DMS153 treated with DMSO at 0.1 percent for 48 hours (cell line): ENCODE results near the gene CARNS1.
"Not testable (repeated sequence)": the region's sequence is repeated elsewhere in the genome, so short reads cannot be mapped to it uniquely, and the experiment has no call there.

Source experiments
- DNase-seq: peaks from one replicate; lab custom pipeline; 2025; ENCODE audit not compliant: unreplicated experiment; lab: John Stamatoyannopoulos, UW

Gene CARNS1

GRCh38 chr11:67396587-67397389, 18.7 kb upstream of the CARNS1 start:
- no peak for DNase-seq

DNA sequence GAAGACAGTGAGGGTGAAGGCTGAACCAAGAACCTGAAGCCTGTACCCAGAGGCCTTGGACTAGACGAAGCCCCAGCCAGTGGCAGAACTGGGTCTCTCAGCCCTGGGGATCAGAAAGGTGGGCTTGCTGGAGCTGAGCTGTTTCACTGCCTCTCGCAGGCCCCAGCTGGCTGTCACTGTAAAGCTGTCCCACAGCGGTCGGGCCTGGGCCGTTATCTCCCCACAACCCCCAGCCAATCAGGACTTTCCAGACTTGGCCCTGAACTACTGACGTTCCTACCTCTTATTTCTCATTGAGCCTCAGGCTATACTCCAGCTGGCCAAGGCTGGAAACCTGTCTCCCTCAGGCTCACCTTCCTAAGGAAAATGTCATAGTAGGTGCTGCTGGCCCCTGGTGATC, 17.9 kb upstream of the CARNS1 start:
- DNase-seq = no peak

- no peak for DNase-seq
Measured at GRCh38 chr11:67397986-67398660, 17.4 kb upstream of the CARNS1 start.

DNA sequence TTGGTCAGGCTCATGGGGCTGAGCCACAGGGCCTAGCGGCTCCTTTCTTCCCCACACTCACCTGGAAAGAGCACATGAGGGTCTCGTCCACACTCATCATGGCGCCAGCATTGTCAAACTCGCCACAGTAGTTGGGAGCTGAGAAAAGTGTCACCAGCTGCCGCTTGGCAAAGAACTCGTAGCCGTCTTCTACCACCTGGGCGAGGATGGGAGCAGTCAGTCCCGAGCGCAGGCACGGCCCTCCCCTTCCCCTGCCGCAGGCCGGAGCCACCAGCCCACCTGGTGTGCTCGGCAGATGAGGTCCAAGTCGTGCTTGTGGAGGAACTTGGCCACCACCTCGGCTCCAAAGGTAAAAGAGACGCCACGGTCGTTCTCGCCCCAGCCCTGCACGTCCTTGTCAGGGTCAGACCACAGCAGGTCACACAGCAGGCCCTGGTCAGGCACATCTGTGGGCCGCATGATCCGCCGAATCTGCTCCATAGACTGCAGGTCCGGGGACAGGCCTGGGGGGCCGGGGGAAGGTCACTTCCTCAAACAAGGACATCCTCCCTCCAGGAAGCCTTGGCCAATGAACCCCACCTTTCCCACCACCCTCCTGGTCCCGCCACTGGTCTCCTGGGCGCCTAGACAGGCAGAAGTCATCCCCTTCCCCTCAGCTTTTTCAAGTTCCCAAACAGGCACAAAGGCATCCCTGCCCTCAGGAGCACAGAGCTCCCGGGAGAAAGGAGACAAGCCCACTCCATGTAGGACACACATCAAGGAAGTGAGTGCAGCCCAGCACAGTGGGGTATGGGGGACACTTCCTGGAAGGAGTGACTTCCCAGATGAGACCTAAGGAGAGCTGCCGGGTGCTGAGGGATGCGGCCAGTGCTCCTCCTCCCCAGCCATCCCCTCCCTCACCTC, 16.6 kb upstream of the CARNS1 start:
- no peak for DNase-seq

DNA sequence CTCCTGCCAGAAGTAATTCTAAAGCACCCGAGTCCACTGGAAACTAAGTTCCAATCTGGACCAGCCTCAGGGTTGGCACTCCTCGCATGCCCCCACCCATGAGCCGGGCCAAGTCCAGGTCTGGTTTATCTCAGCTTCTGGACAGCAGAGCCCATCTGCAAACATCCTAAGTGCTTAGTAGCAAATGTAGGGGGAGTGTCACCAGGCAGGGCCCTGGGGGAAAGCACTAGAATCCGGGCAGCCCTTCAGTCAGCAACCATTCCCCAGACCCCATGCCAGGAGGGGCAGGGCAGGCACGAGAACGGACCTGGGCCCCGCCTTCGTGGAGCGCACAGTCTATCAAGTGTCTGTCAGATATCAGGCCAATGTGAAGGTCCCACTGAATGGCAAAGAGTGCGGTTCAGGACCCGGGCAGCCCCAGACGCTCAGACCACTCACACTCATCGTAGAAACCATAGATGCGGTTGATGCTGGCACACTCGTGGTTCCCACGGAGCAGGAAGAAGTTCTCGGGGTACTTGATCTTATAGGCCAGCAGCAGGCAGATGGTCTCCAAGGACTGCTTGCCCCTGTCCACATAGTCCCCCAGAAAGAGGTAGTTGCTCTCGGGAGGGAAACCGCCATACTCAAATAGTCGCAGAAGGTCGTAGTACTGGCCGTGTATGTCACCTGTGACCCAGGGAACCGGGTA, 15.1 kb upstream of the CARNS1 start:
- no peak for DNase-seq

DNA sequence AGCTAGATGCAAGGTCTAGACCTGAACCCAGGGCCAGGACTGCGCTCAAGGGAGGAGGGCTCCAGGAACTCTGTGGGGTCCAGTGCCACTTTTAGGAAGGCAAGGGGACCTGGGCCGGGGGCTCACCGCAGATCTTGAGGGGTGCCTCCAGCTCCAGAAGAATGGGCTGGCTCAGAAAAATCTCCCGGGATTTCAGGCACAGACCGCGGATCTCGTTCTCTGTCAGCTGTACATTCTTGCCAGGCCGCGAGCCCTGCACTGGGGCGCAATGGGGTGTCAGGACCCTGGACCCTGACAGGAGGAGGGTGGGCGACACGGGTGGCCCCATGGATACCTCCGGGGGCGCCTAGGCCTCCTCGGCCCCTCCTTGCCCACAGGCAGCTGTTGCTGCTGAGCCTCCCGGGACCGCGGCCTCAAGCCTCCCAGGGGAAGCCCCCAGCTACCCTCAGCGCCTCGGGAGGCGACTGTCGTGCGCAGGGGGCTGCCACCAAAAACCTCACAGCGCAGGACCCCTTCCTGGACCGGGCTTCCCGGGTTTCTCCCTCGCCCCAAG, 14.5 kb upstream of the CARNS1 start:
- DNase-seq = no peak

DNA sequence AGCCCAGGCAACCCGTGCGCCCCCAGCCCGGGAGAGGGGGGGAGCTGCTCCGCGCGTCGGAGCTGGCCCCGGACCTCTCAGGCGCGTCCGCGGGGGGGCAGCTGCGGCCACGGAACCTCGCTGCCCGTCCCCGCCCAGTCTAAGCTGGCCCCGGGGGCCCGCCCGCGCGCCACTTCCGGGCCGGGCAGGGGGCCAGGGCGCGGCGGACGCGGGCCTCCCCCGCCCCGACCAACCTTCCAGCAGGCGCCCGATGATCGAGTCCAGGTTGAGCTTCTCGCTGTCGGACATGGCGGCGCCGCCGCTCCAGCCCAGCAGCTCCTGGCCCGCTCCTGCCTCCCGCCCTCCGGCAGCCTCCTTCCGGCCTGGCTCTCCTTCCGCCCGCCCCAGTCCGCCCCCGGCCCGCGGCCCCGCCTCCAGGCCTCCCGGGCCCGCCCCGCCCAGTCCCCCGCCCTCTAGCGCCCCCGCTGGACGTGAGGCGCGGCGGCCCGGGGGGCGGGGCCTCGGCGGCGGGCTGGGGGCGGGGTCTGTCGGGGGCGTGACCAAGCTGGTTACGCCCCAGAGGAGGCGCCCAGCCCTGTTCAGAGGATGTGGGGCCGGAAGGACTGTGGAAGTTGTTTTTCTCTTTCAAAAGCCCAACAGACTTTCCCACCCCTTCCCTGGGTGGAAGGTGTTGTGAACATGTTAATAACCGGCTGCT, 13.8 kb upstream of the CARNS1 start, which contains the start of gene PPP1CA:
TSS of gene PPP1CA (minus strand) at position 364 of the 697 bp plus-strand sequence. CDS start at position 288, 76 bp downstream.
- DNase-seq = peak; percentile 82

- DNase-seq = not testable (repeated sequence)
Measured at GRCh38 chr11:67402192-67402839, 13.2 kb upstream of the CARNS1 start.

GRCh38 chr11:67403085-67403484, 12.4 kb upstream of the CARNS1 start:
- DNase-seq = not testable (repeated sequence)

DNA sequence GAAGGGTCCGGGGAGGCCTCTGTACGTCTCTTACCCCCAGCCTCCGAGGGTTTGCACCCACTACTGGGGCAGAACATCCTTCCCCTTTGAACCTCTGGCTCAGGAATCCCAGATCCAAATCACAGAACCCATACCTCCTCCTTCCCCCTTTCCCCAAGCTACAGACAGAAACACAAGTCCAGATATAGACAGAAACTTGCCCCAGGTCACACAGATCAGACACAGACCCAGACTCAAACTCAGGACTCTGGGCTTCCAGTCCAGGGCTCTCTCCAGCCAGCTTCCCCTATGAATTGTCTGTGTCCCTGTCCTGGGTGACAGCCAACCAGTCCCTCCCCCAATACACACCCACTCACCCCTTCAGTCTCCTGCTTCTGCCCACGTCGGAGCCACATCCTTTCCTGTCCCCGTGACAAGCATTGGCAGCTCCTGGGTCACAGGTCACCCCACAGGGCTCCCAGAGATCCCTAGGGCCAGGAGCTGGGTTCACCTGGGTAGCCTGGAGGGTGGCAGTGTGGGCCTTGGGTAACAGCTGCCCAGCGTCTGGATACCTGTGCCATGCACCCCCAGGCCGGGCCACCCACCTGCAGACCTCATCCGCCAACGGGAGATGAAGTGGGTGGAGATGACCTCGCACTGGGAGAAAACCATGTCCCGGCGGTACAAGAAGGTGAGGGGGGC, 10.8 kb upstream of the CARNS1 start:
- DNase-seq = no peak

- no peak for DNase-seq
Measured at GRCh38 chr11:67405196-67405567, 10.3 kb upstream of the CARNS1 start.

- no peak for DNase-seq
Measured at GRCh38 chr11:67405688-67406339, 9.7 kb upstream of the CARNS1 start.

- no peak for DNase-seq
Measured at GRCh38 chr11:67406420-67406968, 9.0 kb upstream of the CARNS1 start.

GRCh38 chr11:67406969-67407687, 8.3 kb upstream of the CARNS1 start:
- peak; percentile 19 for DNase-seq

- no peak for DNase-seq
Measured at GRCh38 chr11:67407688-67408163, 7.8 kb upstream of the CARNS1 start.

DNA sequence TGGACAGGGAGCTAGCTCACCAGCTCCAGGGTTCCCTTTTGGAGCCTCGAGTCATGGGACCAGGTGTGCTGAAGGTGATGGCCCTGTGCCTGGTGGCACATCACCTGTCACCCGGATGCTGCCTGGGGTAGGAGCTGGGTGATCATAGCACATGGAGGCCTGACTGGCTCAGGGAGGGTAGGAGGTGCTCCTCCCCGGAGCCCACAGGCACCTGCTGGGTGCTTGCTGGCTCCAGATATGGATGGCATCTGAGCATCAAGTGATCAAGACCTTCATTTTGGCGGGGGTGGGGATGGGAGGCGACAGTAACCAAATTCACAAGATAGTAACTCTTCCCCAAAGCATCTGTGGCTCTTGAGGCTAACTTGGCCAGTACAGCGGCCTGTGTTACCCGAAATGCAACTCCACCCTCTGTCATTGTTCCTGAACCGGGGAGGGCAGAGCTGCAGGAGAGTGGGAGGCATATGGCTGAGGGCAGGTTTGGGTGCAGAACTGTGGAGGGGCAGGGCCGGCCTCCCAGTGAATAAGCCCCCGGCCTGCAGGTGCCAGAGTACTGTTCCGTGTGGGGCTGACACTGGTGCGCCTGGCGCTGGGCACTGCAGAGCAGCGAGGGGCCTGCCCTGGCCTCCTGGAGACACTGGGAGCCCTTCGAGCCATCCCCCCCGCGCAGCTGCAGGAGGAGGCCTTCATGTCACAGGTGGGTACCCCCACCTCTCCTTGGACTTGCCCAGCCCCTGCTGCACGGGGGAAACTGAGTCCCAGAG, 6.9 kb upstream of the CARNS1 start:
- DNase-seq = no peak
